Prostate gland (tissue), 2 donors: Measurements from ENCODE around the gene CAPN3. TPM values are rescaled to one million over a fixed set of nuclear protein-coding genes. Genes with fewer than 3 reads are reported as not detected.

ENCODE experiments used
- DNase-seq: peaks from one replicate; pipeline ENCODE4 v3.0.0-alpha.2; 2019; ENCODE audit warnings: low spot score
- H3K27ac ChIP-seq, 2 donors: fragments of 200-600 bp; sonication (generic); 2 replicates each; pipeline ENCODE4 v1.5.1; 2017 to 2019
- H3K27me3 ChIP-seq: fragments of 200-600 bp; sonication (generic); replicated peaks from 2 replicates; pipeline ENCODE4 v1.5.1; 2019; ENCODE audit not compliant: insufficient read depth
- H3K36me3 ChIP-seq, 2 donors: fragments of 200-600 bp; sonication (generic); 1 replicate in 1 of 2; 2 replicates in 1 of 2; pipeline versions ENCODE4 v1.5.1 to v1.8.1; 2017 to 2019
- H3K4me1 ChIP-seq: fragments of 200-600 bp; sonication (generic); replicated peaks from 2 replicates; pipeline ENCODE4 v1.5.1; 2019
- H3K4me3 ChIP-seq, 2 donors: fragments of 200-600 bp; sonication (generic); 2 replicates each; pipeline ENCODE4 v1.5.1; 2017 to 2019
- H3K9me3 ChIP-seq: fragments of 200-600 bp; sonication (generic); 2 replicates; pipeline ENCODE4 v1.5.1; 2017
- CTCF ChIP-seq, 4 experiments: fragments of 200-600 bp in 2 of 4; fragments of 450-650 bp in 2 of 4; sonication (generic) in 2 of 4; IDR thresholded peaks; 1 replicate in 3 of 4; 2 replicates in 1 of 4; pipeline ENCODE4 v1.5.1; 2016 to 2019; ENCODE audit warnings: antibody characterized with exemption in 4 of 4, mild to moderate bottlenecking in 2 of 4, moderate library complexity in 2 of 4
- POLR2A ChIP-seq: fragments of 450-650 bp; IDR thresholded peaks from one replicate; pipeline ENCODE4 v1.6.1; 2016; ENCODE audit warnings: antibody characterized with exemption, mild to moderate bottlenecking
- POLR2AphosphoS5 ChIP-seq: sonication (generic); formaldehyde crosslinking; IDR thresholded peaks from one replicate; pipeline ENCODE4 v1.6.1; 2017; ENCODE audit warnings: antibody characterized with exemption
- WGBS: methylation state at CpG from one replicate; pipeline ENCODE4 v1.1.5; 2018; 5-methylcytosine and 5-hydroxymethylcytosine counted together
- intact Hi-C: fragments of 100-400 bp; cut with DNase I; formaldehyde crosslinking; loops from one replicate; pipeline ENCODE4 v1.14.2; 2022
- total RNA-seq, 2 donors: library from RNA; depleted of rRNA; stranded (reverse); fragments of >200 nt; gene quantifications; one replicate each; pipeline ENCODE4 v1.1.0, GENCODE V29; 2016

The CAPN3 gene
- total RNA-seq, 2 donors from 2014 or later, result 5.3 to 15.1 TPM

GRCh38 chr15:42344763-42345162, 14.5 kb upstream of the CAPN3 start:
- no peak overlapping the region for H3K27ac ChIP-seq
- TF ChIP-seq CTCF (IDR thresholded peaks at IDR 0.05), result no peak
- TF ChIP-seq POLR2AphosphoS5, result no peak
- TF ChIP-seq POLR2A, result no peak
- H3K36me3 ChIP-seq, result peaks cover 0 to 4% of the 10 kb centered on the region in 2 donors

GRCh38 chr15:42345504-42345903, 13.8 kb upstream of the CAPN3 start:
- WGBS, result 96% methylated on average over 3 of the region's 3 CpGs
- Histone ChIP-seq H3K27me3 (no peaks in the 10 kb centered on the region), H3K27ac (no peak overlapping the region), H3K4me1 (no peaks in the 10 kb centered on the region), H3K9me3 (no peaks in the 10 kb centered on the region), H3K4me3 (no peak overlapping the region), H3K36me3 (peaks cover 0 to 4% of the 10 kb centered on the region in 2 donors)
- intact Hi-C loops, result no loop called here
- no peak for TF ChIP-seq POLR2A
- no peak for TF ChIP-seq POLR2AphosphoS5
- TF ChIP-seq CTCF (IDR thresholded peaks at IDR 0.05), result no peak
- no peak for DNase-seq

More at GRCh38 chr15:42344763-42345162, 14.5 kb upstream of the CAPN3 start:
- intact Hi-C loops, result no loop called here
- no peaks in the 10 kb centered on the region for H3K4me1 ChIP-seq
- no peak overlapping the region for H3K4me3 ChIP-seq
- DNase-seq, result no peak
- no peaks in the 10 kb centered on the region for H3K27me3 ChIP-seq
- no peaks in the 10 kb centered on the region for H3K9me3 ChIP-seq
- WGBS, result 52% methylated on average over 5 of the region's 5 CpGs

- Histone ChIP-seq H3K9me3 (no peaks in the 10 kb centered on the region), H3K4me1 (no peaks in the 10 kb centered on the region), H3K27ac (no peak overlapping the region), H3K27me3 (no peaks in the 10 kb centered on the region), H3K36me3 (peaks cover 0 to 4% of the 10 kb centered on the region in 2 donors), H3K4me3 (no peak overlapping the region)
- no peak for TF ChIP-seq POLR2AphosphoS5
- TF ChIP-seq POLR2A, result no peak
- TF ChIP-seq CTCF (IDR thresholded peaks at IDR 0.05), result no peak
- 92% methylated on average over 5 of the region's 5 CpGs for WGBS
- intact Hi-C loops, result no loop called here
- DNase-seq, result no peak
These were observed 11.2 kb upstream of the CAPN3 start for GRCh38 chr15:42348083-42348482.

- 86% methylated on average over 2 of the region's 2 CpGs for WGBS
- H3K27ac ChIP-seq, result no peak overlapping the region
- intact Hi-C loops, result no loop called here
- H3K27me3 ChIP-seq, result no peaks in the 10 kb centered on the region
- no peaks in the 10 kb centered on the region for H3K36me3 ChIP-seq
- no peak overlapping the region for H3K4me3 ChIP-seq
- no peaks in the 10 kb centered on the region for H3K4me1 ChIP-seq
- no peak for DNase-seq
- H3K9me3 ChIP-seq, result no peaks in the 10 kb centered on the region
- TF ChIP-seq POLR2A (no peak), POLR2AphosphoS5 (no peak)
These were observed 10.1 kb upstream of the CAPN3 start for GRCh38 chr15:42349186-42349585.

- intact Hi-C loops, result no loop called here
- no peak for DNase-seq
- H3K36me3 ChIP-seq, result peaks cover 0 to 4% of the 10 kb centered on the region in 2 donors
- WGBS, result 88% methylated on average over 7 of the region's 7 CpGs
- H3K4me1 ChIP-seq, result no peaks in the 10 kb centered on the region
- no peaks in the 10 kb centered on the region for H3K27me3 ChIP-seq
- no peaks in the 10 kb centered on the region for H3K9me3 ChIP-seq
- H3K4me3 ChIP-seq, result no peak overlapping the region
- no peak overlapping the region for H3K27ac ChIP-seq
- TF ChIP-seq CTCF (IDR thresholded peaks at IDR 0.05) (no peak), POLR2A (no peak), POLR2AphosphoS5 (no peak)
These were observed 6.9 kb upstream of the CAPN3 start for GRCh38 chr15:42352401-42352800.
